Measurements from ENCODE around the gene PPP1R13B.

Gene PPP1R13B

DNA sequence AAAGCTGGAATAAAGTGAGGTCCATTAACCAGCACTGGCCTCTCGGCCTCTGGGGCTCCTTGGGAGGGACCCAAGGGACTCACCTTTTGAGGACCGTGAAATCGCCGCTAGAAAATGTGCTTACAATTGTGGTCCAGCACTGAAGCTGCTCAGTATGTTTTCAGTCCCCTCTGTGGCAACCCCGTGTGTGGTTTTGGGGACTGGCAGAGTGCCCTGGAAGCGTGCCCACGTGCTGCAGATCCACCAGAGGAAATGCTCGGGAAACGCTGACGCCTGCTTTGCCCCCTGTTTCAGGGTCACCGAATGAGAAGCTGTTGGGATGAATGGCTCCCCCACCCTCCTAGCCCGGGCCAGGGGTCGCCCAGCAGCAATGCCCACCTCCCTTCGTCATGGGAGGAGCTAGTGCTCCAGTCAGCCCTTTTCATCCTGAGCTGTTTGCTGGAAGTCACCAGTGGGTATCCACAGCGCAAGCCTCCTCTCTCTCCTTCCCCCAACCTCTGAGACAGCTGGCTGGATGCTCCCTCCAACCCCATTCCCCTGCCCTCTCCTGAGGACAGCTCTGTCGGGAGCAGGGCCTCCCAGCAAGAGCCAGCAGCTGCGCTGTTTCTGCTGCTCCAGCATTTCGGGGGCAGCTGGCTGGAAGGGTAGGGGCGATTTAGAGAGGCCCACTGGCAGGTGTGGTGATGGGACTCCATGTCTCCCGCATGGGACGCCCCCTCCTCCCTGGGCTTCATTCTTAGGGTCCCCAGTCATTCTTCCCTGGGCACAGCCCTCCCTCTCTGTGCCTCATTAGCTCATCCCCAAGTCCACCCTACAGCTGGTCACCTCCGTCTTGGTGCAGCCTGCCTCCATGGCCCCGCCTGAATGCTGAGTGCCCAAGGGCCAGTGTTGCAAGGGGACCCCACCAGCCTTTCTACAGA, 33.2 kb upstream of the PPP1R13B start:
- peak; percentile 8 to 22 for DNase-seq

DNA sequence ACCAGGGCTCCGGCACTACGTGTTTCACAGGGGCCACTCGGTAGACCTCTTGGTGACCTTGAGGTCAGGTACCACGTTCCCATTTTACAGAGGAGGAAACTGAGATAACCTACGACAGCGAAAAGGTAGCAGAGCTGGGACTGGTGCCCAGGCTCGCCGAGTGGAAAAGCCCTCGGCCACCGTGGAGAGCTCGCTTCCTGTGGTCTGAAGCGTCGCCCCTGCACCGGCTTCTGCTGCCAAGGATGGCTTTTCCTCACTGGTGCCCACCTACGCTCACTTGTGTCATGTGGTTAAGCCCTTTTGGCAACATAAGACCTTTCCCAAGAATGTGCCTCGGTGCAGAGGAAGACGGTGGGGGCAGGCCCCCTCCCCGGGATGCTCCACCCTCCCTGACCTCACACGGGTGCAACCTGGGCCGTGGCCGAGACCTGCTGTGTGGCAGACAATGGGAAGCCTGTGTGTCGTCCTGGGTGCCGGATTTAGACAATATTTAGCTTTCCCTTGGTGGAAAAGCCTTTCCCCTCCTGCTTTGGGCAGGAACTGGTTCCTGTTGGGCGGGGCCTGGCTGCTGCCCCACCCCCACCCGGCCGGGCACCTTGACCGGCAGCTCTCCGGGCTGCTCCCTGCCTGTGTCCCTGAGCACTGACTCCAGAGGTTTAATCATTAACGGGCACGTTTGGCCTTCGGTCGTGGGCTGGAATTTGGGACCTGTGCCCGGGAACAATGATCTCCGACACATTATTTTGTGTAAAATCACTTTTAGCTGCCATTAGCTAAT, 32.4 kb upstream of the PPP1R13B start:
- no peak for DNase-seq

DNA sequence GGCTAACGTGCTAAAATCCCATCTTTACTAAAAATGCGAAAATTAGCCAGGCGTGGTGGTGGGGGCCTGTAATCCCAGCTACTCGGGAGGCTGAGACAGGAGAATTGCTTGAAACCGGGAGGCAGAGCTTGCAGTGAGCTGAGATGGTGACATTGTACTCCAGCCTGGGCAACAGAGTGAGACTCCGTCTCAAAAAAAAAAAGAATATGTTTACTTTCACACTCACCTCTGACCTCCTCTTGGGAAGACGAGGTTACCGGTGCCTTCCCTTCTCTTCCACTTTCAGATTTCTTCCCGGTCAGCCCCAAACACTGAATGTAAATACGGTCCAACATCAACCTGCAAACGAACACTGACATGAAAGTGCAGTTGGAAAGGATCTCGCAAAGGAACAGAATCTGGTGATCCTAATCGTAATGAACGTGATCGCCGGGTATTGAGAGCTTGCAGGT, 31.8 kb upstream of the PPP1R13B start:
- no peak for DNase-seq

DNA sequence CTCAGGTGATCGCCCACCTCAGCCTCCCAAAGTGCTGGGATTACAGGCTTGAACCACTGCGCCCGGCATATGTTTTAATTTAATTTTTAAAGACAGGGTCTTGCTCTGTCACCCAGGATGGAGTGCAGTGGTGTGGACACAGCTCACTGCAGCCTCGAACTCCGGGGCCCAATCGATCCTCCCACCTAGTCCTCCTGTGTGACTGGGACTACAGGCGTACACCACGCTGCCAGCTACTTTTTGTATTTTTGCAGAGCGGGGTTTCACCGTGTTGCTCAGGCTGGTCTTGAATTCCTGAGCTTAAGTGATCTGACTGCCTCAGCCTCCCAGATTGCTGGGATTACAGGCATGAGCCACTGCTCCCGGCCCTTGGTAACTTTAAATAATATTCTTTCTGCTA, 30.8 kb upstream of the PPP1R13B start:
- DNase-seq: no peak

DNA sequence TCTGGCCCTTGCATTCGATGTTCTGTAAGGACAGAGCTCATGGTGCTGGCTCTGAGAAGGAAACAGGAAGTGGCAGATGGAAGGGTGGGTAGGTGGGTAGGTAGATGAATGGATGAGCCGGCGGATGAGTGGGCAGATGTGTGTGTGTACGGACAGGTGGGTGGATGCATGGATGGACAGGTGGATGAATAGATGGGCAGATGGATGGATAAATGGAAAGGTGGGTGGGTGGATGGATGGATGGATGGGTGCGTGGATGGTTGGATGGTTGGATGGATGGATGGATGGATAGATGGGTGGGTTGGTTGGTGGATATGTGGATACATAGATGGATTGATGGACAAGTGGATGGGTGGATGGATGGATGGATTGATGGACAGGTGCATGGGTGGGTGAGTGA, 27.6 kb upstream of the PPP1R13B start:
- no peak for DNase-seq

DNA sequence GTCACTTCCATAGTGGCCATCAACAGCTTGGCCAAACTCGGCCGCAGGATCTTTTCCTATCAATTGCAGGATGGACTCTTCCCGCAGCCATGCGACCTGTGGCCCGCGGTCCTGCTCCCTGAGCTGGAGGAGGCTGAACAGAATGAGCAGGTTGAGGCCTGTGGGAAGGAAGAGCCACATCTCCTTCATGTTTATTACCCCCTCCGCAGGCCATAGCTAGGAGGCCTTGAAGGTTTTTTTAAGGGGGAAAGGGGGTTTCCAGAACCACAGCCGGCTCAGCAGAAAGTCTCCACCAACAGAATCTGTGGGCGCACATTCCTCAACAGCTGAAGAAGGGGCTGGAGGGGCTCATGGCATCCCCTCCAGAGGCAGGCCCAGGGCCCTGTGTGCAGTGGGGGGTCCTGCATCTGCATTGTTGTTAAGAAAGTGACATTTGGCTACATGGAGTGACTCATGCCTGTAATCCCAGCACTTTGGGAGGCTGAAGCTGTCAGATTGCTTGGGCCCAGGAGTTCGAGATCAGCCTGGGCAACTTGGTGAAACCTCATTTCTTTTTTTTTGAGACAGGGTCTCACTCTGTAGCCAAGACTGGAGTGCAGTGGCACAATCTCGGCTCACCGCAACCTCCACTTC, 25.2 kb upstream of the PPP1R13B start:
- DNase-seq: peak in 1 of 2 donors; percentile 21

DNA sequence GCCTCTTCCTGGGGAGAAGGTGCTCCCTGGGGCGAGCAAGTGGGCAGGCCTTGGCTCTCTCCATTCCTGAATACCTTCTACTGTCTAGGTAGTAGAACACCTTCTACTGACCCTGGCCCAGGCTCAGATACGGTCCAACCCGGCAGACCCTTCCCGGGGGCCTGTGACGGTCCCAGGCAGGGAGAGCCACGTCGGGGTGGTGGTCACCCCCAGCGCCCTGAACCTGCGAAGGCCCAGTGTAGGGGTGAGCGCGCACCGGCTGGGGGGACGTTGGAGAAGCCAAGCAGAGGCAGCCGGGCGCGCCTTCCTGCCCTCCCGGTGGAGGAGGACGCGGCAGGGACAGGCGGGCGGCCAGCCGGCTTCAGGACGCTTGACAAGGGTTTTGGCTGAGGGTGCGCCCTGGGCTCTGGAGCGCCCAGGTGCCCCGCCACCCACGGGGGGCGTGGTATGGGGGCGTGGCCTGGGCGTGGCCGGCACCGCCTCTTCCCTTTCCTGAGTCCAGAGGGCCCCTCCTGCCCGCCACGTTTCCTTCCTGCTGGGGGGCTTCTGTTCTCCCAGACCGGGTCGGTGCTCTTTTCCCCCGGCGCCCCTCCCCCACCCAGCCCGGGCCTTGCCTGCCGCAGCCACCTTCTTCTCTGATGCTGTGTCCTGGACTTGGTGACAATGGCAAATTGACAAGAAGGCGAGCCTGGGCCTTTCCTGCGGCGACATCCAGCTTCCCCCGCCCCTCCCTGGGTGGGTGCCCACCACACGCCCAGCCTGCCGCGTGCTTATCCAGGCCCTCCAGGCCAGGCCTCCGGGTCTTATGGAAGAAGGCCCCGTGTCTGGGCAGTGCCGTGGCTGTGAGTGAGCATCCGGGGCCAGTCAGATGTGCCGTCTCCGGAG, 24.5 kb upstream of the PPP1R13B start:
- DNase-seq: peak; percentile 70 to 73

DNA sequence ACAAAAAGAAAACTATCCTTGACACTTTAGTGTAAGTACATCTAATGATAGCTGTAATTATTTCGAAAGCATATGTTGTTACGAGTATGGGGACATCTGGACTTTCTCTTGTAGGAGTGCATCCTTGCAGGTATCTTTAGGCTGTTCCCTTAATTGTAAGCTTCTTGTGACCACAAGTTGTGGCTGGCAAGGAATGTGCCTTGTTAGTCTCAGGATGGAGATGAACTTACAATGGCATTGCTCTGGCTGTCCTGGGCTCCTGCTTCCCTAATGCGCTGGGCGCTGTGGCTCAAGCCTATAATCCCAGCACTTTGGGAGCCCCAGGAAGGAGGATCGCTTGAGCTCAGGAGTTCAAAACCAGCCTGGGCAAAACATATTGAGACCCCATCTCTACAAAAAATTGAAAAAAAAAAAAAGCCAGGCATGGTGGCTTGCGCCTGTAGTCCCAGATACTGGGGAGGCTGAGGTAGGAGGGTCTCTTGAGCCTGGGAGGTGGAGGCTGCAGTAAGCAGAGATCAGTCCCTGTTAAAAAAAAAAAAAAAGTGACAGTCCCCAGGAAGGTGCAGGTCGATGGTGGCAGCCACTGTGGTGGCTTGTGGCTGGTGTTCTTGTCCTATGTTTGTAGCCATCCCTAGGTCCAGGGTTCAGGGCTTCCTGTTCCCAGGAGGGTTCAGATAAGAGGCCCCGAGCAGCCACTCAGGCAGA, 23.7 kb upstream of the PPP1R13B start:
- no peak for DNase-seq

DNA sequence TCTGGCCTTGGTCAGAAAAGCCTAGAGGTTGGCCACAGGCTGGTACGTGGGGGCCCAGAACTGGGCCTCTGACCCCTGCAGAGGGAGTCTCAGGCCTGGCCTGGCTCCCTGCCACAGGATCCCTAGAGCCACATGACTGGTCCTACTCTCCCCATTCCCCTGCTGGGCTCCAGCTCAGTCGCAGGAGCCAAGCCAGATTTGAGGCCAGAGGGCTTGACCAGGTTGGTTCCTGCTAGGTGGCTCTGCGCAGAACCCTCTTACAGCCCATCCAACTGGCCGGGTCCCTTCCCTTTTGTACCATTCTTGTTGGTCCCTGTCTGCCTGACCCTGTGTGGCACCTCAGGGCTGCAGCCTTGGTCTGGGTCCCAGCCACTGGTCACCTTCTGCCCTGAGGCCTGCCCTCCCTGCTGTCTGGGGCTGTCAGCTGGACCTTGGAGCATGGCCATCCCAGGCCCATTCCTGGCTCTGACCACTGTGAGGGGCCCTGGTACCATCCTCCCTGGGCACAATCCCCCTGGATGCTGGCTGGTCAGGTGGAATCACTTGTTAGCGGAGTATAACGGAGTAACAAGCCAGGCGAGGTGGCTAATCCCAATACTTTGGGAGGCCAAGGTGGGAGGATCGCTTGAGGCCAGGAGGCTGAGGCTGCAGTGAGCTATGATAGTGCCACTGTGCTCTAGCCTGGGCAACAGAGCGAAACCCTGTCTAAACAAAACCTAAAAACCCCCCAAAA, 22.9 kb upstream of the PPP1R13B start:
- no peak for DNase-seq

DNA sequence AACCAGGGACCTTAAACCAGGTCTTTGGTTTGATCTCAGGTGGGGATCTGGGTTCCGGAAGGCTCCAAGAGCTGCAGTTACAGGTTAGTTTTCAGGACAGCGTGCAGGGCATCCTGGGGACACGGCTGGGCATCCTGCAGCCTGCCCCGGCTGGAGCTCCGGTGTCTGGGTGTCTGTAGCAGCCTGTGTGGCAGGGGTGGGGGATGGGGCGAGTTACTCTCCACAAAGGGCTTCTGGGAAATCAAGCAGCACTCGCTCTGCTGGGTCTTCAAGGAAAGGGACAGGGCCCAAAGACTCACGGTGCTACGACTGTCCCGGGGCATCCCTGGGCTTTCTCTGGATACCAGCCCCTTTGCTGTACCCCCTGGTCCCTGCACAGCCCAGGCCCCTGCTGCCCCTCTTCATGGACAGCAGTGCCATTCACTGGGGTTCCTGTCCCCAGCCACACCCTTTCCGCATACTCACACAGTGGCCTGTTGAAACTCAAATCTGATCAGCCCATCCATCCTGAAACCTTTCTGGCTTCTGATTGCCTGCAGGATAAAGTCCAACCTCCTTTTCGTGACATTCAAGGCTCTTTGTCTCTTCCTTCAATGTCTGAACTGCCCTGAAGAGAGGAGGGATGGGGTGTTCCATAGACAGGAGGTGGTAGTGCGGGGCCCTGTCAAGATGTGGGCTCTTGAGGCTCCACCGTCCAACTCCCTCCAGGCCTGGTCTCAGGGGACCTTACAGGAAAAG, 22.2 kb upstream of the PPP1R13B start:
- DNase-seq: no peak

DNA sequence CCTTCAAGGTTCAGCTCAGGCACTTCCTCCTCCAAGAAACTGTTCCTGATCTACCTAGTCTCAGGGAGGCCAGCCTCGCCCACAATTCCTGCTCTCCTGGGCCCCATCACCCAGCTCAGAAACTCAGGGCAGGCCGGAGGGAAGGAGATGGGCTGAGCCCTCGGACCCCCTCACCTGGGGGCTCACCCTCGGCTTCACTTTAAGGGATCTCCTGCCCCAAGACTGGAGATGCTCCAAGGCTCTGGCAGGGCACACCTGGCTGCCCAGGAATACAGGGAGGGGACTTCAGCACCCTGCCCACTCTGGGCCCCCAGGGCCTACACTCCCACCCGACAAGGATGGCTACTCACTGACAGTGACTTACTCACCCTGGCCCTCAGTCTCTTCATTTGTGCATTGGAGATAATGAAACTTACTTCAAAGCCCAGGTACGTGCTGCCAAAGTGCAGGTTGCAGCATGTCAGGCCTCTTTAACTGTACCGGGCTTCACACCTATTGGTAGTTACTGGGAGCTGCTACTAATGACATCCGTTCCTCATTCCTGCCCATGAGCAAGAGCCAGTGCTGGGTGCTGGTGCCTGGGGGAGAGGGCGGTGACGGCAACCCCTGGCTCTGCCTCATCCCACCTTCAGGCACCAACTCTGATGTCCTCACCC, 21.0 kb upstream of the PPP1R13B start:
- DNase-seq: no peak

DNA sequence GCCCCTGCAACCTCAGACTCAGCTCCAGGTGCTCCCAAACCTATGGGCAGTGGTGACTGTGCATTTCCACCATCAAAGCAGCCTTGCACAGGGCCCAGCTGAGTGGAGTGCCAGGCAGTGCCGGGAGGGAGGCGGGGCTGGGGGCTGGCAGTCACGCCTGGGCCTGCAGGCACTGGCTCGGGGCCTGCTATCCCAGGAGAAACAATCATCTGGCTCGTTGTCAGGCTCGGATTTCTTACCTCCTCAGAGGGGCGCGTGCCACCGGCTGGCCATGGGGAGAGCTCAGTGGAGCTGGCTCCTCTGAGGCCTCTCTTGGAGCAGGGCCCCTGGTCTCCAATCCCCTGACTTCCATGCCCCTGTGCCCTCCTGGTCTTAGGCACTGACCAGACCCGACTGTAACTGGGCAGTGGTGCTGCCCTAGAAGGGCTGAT, 20.2 kb upstream of the PPP1R13B start:
- no peak for DNase-seq

DNA sequence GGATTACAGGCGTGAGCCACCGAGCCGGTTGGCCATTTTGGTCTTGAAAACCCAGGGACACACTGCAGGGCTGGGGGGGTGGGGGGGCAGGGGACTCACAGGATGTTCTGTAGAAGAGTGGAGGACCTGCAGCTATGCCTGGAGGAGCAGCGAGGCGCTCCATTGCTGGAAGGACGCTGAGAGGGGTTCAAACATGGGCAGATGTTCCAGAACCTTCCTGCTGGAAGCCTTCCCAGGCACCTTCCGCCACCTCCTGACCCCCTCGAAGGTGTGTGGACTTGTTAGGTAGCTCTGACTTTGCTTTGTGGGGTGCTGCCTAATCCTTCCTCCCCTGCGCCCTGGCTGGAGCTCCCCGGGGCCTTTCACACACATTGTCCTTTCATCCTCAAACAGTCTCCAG, 19.6 kb upstream of the PPP1R13B start:
- no peak for DNase-seq

DNA sequence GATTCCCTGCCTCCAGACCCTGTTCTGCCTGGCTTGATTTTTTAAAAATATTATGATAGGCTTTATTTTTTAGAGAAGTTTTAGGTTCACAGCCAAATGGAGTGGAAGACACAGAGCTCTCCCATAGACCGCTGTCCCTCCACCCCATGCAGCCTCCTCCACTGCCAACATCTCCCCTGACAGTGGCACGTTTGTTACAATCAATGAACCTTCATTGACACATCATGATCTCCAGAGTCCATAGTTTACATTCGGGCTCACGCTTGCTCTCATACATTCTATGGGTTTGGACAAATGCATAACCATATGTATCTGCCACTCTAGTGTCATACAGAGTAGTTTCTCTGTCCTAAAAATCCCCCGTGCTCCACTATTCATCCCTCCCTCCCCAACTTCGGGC, 15.9 kb upstream of the PPP1R13B start:
- no peak for DNase-seq

DNA sequence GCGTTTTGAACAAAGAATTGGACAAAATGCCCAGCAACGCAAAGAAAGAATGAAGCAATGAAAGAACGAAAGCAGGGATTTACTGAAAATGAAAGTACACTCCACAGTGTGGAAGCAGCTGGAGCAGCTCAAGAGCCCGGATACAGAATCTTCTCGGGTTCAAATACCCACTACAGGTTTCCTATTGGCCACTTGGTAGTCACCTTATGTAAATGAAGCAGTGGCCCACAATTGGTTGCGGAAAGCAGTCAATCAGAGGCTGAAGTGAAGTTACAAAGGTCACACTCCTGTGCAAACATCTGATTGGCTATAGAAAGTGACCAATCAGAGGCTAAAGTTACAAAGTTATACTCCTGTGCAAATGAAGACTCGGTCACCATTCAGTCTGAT, 15.0 kb upstream of the PPP1R13B start:
- DNase-seq: no peak

DNA sequence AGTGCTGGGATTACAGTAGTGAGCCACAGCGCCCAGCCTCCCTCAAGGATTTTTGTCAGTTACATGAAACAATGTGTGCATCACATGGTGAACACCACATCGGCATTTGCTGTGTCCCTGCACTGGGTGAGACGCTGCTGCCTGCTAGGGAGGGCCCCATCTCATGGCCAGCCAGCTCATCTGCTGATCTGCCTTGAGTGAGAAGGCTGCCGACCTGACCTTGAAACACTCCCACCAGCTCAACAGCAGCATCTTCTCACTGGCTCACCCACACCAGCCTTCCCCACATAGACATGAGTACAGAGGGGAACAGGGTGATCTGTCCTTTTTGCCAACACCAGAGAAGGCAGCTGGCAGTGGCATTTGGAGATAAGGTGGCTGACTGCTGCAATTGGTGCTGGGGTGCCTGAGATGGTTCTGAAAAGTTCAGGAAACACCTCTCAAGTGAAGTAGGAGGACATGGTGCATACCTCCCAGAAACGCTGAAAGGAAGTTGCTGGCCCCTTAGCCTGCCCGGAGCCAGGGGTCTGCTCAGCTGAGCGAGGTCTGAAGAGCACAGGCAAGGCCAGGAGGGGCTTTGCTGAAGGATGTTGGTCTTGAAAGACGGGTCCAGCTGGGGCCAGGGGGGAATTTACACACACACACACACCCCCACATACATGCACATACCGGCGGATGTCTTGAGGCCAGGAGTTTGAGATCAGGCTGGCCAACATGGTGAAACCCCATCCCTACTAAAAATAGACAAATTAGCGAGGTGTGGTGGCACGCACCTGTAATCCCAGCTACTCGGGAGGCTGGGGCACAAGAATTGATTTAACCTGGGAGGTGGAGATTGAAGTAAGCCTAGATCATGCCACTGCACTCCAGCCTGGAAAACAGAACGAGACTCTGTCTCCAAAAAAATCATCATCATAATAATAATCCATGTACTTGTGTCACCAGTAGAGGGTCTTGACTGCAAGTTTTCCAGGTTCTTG, 14.3 kb upstream of the PPP1R13B start:
- no peak for DNase-seq

DNA sequence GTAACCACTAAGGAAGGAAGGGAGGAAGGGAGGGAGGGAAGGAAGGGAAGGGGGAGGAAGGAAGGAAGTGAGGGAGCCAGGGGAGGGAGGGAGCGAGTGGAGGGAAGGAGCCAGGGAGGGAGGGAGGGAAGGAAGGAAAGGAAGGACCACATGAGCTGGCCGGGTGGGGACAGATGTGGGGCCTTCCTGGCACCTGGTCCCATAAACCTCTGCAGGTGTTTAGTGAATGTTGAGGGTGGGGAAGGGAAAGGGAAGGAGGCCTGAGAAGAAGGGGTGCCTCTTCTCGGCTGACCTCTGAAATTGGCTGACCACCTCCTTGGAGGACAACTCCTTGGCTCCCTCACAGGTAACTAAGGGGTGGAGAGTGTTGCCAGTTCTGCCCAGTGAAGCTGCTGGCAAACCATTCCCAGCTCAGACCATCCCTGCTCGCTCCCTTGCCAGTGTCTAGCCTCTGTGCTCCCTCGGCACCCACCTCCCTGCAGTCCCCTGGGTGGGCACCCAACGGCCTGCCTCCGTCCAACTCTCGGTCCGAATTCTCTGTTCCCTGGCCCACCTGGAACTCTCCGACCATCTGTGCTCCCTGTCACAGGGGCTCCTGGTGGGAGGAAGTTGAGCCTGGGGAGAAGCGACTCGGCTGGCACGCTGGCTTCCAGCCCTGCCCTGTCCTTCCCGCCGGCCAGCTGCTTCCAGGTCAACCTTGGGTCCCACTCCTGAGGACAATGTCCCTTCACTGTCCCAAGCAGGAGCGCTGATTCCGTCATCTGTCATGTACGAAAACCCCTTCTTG, 12.2 kb upstream of the PPP1R13B start:
- no peak for DNase-seq

Data from CD4-positive, alpha-beta T cell treated with Interleukin-1 beta for 1 hour (primary cell).